Motor neuron (in vitro differentiated cells): ENCODE results near the gene ARHGAP26. TPM values are rescaled to one million over a fixed set of nuclear protein-coding genes. Genes with fewer than 3 reads are reported as not detected.

ENCODE experiments used
- ATAC-seq, 8 experiments: fragments of 200-7000 bp; cut with Tn5 transposase; replicated peaks in 6 of 8; 2 replicates each; pipeline ENCODE4 v1.8.0; 2021; ENCODE audit warnings: mild to moderate bottlenecking in 8 of 8, moderate library complexity in 8 of 8
- H3K27ac ChIP-seq, 2 donors: fragments of 250-450 bp; sonication (Bioruptor Pico); 2 replicates each; pipeline ENCODE4 v1.9.0; 2021; ENCODE audit warnings: antibody characterized with exemption in 2 of 2, mild to moderate bottlenecking in 2 of 2, moderate library complexity in 1 of 2
- H3K4me1 ChIP-seq, 2 donors: fragments of 250-450 bp; sonication (Bioruptor Pico); replicated peaks in 1 of 2; 2 replicates each; pipeline ENCODE4 v1.6.1; 2021; ENCODE audit warnings: antibody characterized with exemption in 2 of 2, mild to moderate bottlenecking in 2 of 2, moderate library complexity in 1 of 2
- H3K4me3 ChIP-seq, 5 donors: fragments of 250-450 bp; sonication (Bioruptor Pico); 2 replicates each; pipeline ENCODE4 v1.9.0; 2021; ENCODE audit warnings: antibody characterized with exemption in 5 of 5, mild to moderate bottlenecking in 5 of 5, moderate library complexity in 4 of 5
- WGBS, 10 experiments: fragments of 450-650 bp; shearing (Covaris generic); methylation state at CpG; one replicate each; pipeline ENCODE4 v1.0.0; 2022; 5-methylcytosine and 5-hydroxymethylcytosine counted together
- in situ Hi-C, 9 experiments: fragments of 400-800 bp; cut with MboI; loops; one replicate each; pipeline ENCODE4 v1.15.0; 2021; ENCODE audit warnings: low sequenced_read_pairs in 9 of 9, low pct_unique_long_range_greater_than_20kb in 2 of 9; ENCODE audit not compliant: unreplicated experiment in 9 of 9
- total RNA-seq, 8 experiments: library from RNA; unstranded; fragments of 300-600 nt; gene quantifications; 2 replicates each; pipeline versions ENCODE4 v1.2.3 to v1.2.4, GENCODE V29; 2022

ARHGAP26 gene
- total RNA-seq, 8 experiments from 2014 or later = 1.3 to 14.2 (median 7.0) TPM

DNA sequence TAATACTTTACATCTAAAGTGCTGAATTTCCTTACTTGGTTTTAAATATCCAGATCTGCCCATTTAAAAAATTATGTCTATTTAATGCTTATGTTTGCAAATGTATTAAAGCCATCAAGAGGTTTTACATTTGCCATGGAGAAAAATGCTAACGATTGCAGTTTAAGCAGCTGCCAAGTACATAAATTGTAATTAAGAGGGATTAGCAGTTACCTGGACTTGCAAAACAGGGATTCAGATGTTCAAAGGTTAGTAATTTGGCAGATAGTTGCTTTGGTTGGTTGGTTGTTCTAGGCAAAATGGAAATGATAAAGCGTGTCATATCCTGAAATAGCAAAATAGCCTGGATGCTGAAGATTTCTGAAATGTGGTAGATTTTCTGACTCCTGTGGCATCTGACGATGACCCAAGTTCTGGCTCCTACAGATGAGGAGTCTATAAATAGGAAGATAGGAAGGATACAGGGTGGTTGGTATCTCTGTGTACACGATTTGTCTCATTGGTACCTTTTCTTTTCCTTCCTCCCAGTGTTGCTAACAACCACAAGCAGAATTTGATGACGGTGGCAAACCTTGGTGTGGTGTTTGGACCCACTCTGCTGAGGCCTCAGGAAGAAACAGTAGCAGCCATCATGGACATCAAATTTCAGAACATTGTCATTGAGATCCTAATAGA lies 350.4 kb downstream of the ARHGAP26 start:
- in situ Hi-C loops = no loop called here
- Histone ChIP-seq H3K4me1 (no peaks in the 10 kb centered on the region), H3K27ac (no peak overlapping the region), H3K4me3 (no peak overlapping the region)
- 20 to 100% (median 84%) methylated on average over 2 to 5 of the region's 5 CpGs; no CpG with 5 or more reads in 1 of the 10 experiments for WGBS, 10 experiments
- ATAC-seq = peak in 1 of 8 experiments; percentile 48

DNA sequence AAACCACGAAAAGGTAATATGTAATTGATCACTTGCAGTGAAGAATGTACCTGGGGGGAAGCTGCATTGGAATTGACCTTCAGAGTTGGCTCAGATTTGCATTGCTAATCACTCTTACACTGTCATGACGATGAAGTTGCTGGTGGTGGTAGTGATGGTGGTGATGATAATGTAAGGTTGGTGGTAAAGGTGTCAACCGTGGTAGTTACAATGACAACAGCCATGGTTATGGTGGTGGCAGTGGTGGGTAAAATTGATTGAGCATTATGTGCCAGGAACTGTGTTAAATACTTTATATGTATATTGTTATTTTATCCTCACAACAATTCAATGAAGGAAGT lies 350.9 kb downstream of the ARHGAP26 start:
- Histone ChIP-seq H3K27ac (no peak overlapping the region), H3K4me1 (no peaks in the 10 kb centered on the region), H3K4me3 (no peak overlapping the region)
- no peak for ATAC-seq
- WGBS, 10 experiments = 50 to 100% (median 70%) methylated on average over 1 to 3 of the region's 3 CpGs; no CpG with 5 or more reads in 3 of the 10 experiments
- in situ Hi-C loops = no loop called here

DNA sequence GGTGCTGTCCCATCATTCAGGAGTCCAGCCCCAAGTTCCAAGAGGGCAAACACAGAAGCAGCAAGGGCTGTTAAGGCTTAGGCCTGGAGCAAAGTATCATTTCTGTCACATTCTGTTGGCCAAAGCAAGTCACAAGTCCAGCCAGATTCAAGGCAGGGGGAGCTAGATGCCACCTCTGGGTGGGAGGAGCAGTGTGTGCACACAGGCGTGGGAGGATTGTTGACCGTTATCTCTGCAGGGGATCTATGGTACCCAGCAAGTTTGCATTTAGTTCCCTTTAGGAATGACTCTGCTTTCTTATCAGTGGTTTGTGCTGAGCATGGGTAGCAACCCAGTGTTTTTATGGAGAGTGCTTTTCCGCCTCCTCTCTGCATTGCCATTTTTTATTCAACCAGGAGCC lies 354.4 kb downstream of the ARHGAP26 start:
- Histone ChIP-seq H3K4me3 (no peak overlapping the region), H3K4me1 (peaks cover 10 to 15% of the 10 kb centered on the region in 2 donors), H3K27ac (no peak overlapping the region)
- WGBS, 10 experiments = 20 to 100% (median 85%) methylated on average over 1 to 3 of the region's 3 CpGs; no CpG with 5 or more reads in 4 of the 10 experiments
- ATAC-seq = peak in 1 of 8 experiments; percentile 28
- in situ Hi-C loops = no loop called here

GRCh38 chr5:143126174-143127019 lies 356.2 kb downstream of the ARHGAP26 start:
- WGBS, 10 experiments = 83 to 100% (median 91%) methylated on average over 1 to 3 of the region's 3 CpGs; no CpG with 5 or more reads in 1 of the 10 experiments
- Histone ChIP-seq H3K4me3 (no peak overlapping the region), H3K4me1 (peaks cover 15 to 16% of the 10 kb centered on the region in 2 donors), H3K27ac (no peak overlapping the region)
- no peak for ATAC-seq
- in situ Hi-C loops = no loop called here

DNA sequence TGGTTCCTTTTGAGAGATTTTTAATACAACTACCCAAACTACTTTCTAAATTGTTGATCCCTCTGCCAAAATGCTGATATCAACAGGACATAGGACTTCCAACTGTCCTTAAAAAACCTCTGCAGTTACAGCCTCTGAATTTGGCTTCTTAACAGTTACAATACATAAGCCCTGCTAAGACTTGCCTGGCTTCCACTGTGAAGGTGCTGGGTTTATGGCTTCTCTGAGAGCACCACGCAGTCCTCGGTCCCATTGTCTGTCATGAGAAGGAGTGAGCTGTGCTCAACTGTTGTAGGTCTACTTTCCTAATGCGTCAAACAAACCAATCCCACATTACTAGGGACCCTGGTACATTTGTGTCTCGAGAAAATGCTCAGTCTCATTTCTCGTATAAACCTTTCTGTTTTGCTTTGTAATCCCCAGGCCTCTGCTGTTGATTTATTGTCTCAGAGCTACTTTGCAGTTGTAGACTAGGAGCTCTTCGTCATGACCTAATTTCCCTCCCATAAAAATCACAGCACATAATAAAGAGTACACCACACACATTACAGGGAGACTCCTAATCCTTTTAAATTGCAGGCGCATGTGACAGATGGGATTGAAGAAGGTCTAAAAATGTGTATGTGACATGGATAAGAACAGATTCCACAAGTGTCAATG lies 358.4 kb downstream of the ARHGAP26 start:
- ATAC-seq = peak in 7 of 8 experiments; percentile 36 to 99 (median 98)
- in situ Hi-C loops = no loop called here
- peaks cover 15 to 18% of the 10 kb centered on the region in 2 donors for H3K4me1 ChIP-seq
- H3K27ac ChIP-seq = no peak overlapping the region
- 30 to 84% (median 54%) methylated on average over 1 to 7 of the region's 7 CpGs for WGBS, 10 experiments
- no peak overlapping the region for H3K4me3 ChIP-seq

GRCh38 chr5:143129203-143129602 lies 359.0 kb downstream of the ARHGAP26 start:
- ATAC-seq = no peak
- H3K27ac ChIP-seq = no peak overlapping the region
- H3K4me3 ChIP-seq = no peak overlapping the region
- H3K4me1 ChIP-seq = peaks cover 15 to 24% of the 10 kb centered on the region in 2 donors
- 87 to 100% (median 100%) methylated on average over 1 to 3 of the region's 3 CpGs; no CpG with 5 or more reads in 1 of the 10 experiments for WGBS, 10 experiments
- in situ Hi-C loops = no loop called here

- peak in 1 of 8 experiments; percentile 81 for ATAC-seq
- 40 to 100% (median 90%) methylated on average over 1 to 5 of the region's 5 CpGs; no CpG with 5 or more reads in 1 of the 10 experiments for WGBS, 10 experiments
- Histone ChIP-seq H3K27ac (no peak overlapping the region), H3K4me1 (peaks cover 15 to 24% of the 10 kb centered on the region in 2 donors), H3K4me3 (no peak overlapping the region)
- in situ Hi-C loops = no loop called here
Observed at GRCh38 chr5:143129910-143130612, 359.9 kb downstream of the ARHGAP26 start.

DNA sequence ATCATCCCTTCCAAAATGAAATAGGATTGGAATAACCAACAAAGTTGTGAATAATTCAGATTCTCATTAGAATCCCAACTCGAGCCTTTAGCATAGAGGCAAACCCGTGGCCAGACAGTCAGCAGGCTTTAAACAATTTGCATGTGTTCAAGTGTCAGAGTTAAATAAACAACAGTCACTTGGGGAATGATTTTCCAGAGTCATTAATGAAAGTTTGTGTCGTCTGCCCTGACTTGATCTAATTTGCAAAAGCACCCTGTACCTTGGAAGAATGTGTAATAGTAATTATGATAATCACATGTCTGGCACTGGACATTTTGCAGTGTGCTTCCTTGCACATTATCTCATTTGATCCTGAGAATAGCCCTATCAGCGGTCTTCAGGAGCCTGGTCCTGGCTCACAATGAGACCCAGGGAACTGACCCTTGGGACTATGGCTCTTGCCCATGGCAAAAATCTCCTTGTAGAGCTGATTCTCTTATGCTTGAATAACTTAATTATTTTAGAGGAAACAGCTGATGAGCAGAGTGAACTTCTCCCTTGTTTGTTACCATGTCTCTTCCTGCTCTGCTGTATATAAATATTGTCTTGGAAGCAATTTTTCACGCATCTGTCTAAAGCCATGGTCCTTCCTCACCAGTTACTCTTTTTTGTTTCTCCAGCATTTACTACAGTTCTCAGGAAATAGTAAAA lies 360.6 kb downstream of the ARHGAP26 start:
- in situ Hi-C loops = no loop called here
- no peak overlapping the region for H3K4me3 ChIP-seq
- ATAC-seq = peak in 3 of 8 experiments; percentile 61 to 87 (median 71)
- H3K4me1 ChIP-seq = peaks cover 15 to 24% of the 10 kb centered on the region in 2 donors
- 21 to 83% (median 60%) methylated on average over 2 to 5 of the region's 5 CpGs; no CpG with 5 or more reads in 1 of the 10 experiments for WGBS, 10 experiments
- no peak overlapping the region for H3K27ac ChIP-seq

DNA sequence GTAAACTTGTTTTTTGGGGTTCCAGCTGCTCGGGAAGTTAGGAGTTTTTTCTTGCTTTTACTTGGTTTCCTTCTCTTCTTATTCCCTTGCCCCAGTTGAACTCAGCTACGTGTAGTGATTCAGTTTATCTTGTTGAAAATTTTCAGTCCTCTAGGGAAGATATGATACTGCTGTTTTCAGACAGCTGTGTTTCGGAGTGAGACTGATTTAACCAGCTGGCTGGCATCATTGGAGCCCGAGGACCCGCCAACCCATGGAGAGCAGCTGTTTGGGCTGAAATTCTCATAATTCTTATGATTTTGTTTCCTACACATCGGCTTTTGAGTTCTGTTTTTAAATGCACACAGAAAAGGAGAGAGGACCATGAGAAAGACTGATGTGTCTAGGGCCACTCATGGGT lies 361.8 kb downstream of the ARHGAP26 start:
- Histone ChIP-seq H3K27ac (no peak overlapping the region), H3K4me1 (peaks cover 15 to 28% of the 10 kb centered on the region in 2 donors), H3K4me3 (no peak overlapping the region)
- 59 to 100% (median 89%) methylated on average over 2 to 6 of the region's 6 CpGs; no CpG with 5 or more reads in 2 of the 10 experiments for WGBS, 10 experiments
- ATAC-seq = no peak
- in situ Hi-C loops = no loop called here

DNA sequence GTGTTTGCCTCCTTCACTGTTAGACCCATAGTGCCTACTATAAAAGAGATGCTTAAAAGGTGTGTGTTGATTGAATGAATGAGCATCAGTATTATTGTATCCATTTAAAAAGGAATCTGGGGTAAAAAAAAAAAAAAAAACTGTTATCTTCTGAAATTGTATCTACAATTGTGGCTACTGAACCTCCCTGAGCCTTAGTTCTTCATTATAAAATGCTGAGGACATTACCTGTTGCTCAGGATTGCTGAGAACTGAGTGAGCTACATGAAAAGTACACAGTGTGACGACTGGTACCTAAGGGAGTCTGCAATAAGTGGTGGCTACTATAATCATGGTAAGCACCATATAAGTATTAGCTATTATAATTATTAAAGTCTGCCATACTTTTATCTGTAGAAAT lies 362.6 kb downstream of the ARHGAP26 start:
- in situ Hi-C loops = no loop called here
- Histone ChIP-seq H3K27ac (no peak overlapping the region), H3K4me1 (peaks cover 15 to 28% of the 10 kb centered on the region in 2 donors), H3K4me3 (no peak overlapping the region)
- 67 to 100% (median 100%) methylated on average over 1 of the region's 1 CpG; no CpG with 5 or more reads in 2 of the 10 experiments for WGBS, 10 experiments
- ATAC-seq = no peak

DNA sequence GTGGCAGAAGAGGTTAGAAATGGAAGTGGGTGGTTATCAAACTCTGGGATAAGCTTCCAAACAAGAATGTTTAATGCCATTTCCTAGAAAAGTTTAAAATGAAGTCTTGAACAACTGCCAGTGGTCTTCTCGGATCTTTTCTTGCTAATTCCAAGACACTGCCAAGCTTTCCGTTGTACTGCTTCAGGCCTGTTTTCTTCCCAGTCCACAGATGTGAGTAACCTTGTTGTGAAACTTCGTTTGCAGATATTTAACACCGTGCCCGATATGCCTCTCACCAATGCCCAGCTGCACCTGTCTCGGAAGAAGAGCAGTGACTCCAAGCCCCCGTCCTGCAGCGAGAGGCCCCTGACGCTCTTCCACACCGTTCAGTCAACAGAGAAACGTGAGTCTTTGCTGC lies 363.5 kb downstream of the ARHGAP26 start:
- WGBS, 10 experiments = 53 to 94% (median 84%) methylated on average over 1 to 9 of the region's 11 CpGs; no CpG with 5 or more reads in 2 of the 10 experiments
- no peak for ATAC-seq

GRCh38 chr5:143134269-143134668 lies 364.1 kb downstream of the ARHGAP26 start:
- peak in 7 of 8 experiments; percentile 28 to 82 (median 69) for ATAC-seq
- Histone ChIP-seq H3K4me3 (no peak overlapping the region), H3K4me1 (peaks cover 0 to 19% of the 10 kb centered on the region in 2 donors), H3K27ac (no peak overlapping the region)
- in situ Hi-C loops = no loop called here
- 20 to 100% (median 53%) methylated on average over 1 to 3 of the region's 3 CpGs; no CpG with 5 or more reads in 2 of the 10 experiments for WGBS, 10 experiments

More for the DNA sequence above, 363.5 kb downstream of the ARHGAP26 start:
- Histone ChIP-seq H3K4me3 (no peak overlapping the region), H3K4me1 (peaks cover 5 to 21% of the 10 kb centered on the region in 2 donors), H3K27ac (no peak overlapping the region)
- in situ Hi-C loops = no loop called here
